Endometrium (tissue), 2 donors: ENCODE results near the gene DNAH1.

ENCODE experiments used
- FAIRE-seq: peaks from 2 replicates; lab custom pipeline; 2012; peaks lifted over from hg19 to GRCh38; lab: Jason Lieb, UNC
- donor health status: control.
- donor health status: control.

The DNAH1 gene

GRCh38 chr3:52290596-52291507, 25.3 kb upstream of the DNAH1 start:
- FAIRE-seq = no peak

GRCh38 chr3:52291508-52292181, 24.5 kb upstream of the DNAH1 start:
- no peak for FAIRE-seq

GRCh38 chr3:52292247-52293065, 23.7 kb upstream of the DNAH1 start:
- FAIRE-seq = no peak

GRCh38 chr3:52293491-52294319, 22.4 kb upstream of the DNAH1 start:
- FAIRE-seq = no peak

- FAIRE-seq = no peak
These were observed 21.6 kb upstream of the DNAH1 start for GRCh38 chr3:52294320-52295150.

GRCh38 chr3:52295671-52296208, 20.4 kb upstream of the DNAH1 start:
- FAIRE-seq = no peak

GRCh38 chr3:52297242-52298148, 18.6 kb upstream of the DNAH1 start:
- FAIRE-seq = no peak

- no peak for FAIRE-seq
These were observed 17.7 kb upstream of the DNAH1 start for GRCh38 chr3:52298149-52299098.

- FAIRE-seq = no peak
These were observed 16.8 kb upstream of the DNAH1 start for GRCh38 chr3:52299247-52299878.

- no peak for FAIRE-seq
These were observed 16.1 kb upstream of the DNAH1 start for GRCh38 chr3:52299879-52300611.

GRCh38 chr3:52302426-52303145, 13.5 kb upstream of the DNAH1 start:
- no peak for FAIRE-seq

- no peak for FAIRE-seq
These were observed 12.3 kb upstream of the DNAH1 start for GRCh38 chr3:52303811-52304210.

- no peak for FAIRE-seq
These were observed 10.2 kb upstream of the DNAH1 start for GRCh38 chr3:52305926-52306325.

- FAIRE-seq = no peak
These were observed 9.1 kb upstream of the DNAH1 start for GRCh38 chr3:52306978-52307377.

GRCh38 chr3:52308308-52308707, 7.8 kb upstream of the DNAH1 start:
- no peak for FAIRE-seq

- FAIRE-seq = no peak
These were observed 5.1 kb upstream of the DNAH1 start for GRCh38 chr3:52310861-52311575.
